WERI-Rb-1 (cell line): ENCODE data around the gene FSTL4.
A peak's percentile ranks its signal among the peaks of the same experiment; 100 is the strongest.

Source experiments
- DNase-seq: peaks from one replicate; pipeline ENCODE4 v3.0.0-alpha.2; 2020
- H3K27ac ChIP-seq: fragments of 250-450 bp; sonication (Bioruptor Pico); 2 replicates; pipeline ENCODE4 v1.5.1; 2020; ENCODE audit warnings: mild to moderate bottlenecking, moderate library complexity
- H3K27me3 ChIP-seq: fragments of 250-450 bp; sonication (Bioruptor Pico); 2 replicates; pipeline ENCODE4 v1.5.1; 2021; ENCODE audit warnings: mild to moderate bottlenecking, low read depth, moderate library complexity; ENCODE audit not compliant: insufficient read depth, severe bottlenecking
- H3K36me3 ChIP-seq: fragments of 250-450 bp; sonication (Bioruptor Pico); 2 replicates; pipeline ENCODE4 v1.5.1; 2020; ENCODE audit warnings: mild to moderate bottlenecking, moderate library complexity
- H3K4me3 ChIP-seq: 2 replicates; pipeline ENCODE4 v1.5.1; 2011; ENCODE audit warnings: low read depth, mild to moderate bottlenecking, control low read depth, low read length
- H3K9me3 ChIP-seq: fragments of 250-450 bp; sonication (Bioruptor Pico); 2 replicates; pipeline ENCODE4 v1.5.1; 2021; ENCODE audit warnings: mild to moderate bottlenecking, moderate library complexity; ENCODE audit not compliant: severe bottlenecking
- TF ChIP-seq, protein P1 (sequence below): IDR thresholded peaks from 2 replicates; pipeline ENCODE4 v1.5.1; 2011; ENCODE audit warnings: low read depth, mild to moderate bottlenecking, control low read depth, inconsistent platforms, low read length

The FSTL4 gene

GRCh38 chr5:133599044-133599443, 13.3 kb downstream of the FSTL4 start:
- DNase-seq, result no peak
- H3K27me3 ChIP-seq, result no peaks in the 10 kb centered on the region
- H3K27ac ChIP-seq, result no peak overlapping the region
- no peak overlapping the region for H3K4me3 ChIP-seq
- H3K9me3 ChIP-seq, result no peaks in the 10 kb centered on the region
- TF ChIP-seq, protein P1, sequence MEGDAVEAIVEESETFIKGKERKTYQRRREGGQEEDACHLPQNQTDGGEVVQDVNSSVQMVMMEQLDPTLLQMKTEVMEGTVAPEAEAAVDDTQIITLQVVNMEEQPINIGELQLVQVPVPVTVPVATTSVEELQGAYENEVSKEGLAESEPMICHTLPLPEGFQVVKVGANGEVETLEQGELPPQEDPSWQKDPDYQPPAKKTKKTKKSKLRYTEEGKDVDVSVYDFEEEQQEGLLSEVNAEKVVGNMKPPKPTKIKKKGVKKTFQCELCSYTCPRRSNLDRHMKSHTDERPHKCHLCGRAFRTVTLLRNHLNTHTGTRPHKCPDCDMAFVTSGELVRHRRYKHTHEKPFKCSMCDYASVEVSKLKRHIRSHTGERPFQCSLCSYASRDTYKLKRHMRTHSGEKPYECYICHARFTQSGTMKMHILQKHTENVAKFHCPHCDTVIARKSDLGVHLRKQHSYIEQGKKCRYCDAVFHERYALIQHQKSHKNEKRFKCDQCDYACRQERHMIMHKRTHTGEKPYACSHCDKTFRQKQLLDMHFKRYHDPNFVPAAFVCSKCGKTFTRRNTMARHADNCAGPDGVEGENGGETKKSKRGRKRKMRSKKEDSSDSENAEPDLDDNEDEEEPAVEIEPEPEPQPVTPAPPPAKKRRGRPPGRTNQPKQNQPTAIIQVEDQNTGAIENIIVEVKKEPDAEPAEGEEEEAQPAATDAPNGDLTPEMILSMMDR, result no peak
- H3K36me3 ChIP-seq, result peaks cover 4% of the 10 kb centered on the region; the same call in 1 of the 2 replicates

DNA sequence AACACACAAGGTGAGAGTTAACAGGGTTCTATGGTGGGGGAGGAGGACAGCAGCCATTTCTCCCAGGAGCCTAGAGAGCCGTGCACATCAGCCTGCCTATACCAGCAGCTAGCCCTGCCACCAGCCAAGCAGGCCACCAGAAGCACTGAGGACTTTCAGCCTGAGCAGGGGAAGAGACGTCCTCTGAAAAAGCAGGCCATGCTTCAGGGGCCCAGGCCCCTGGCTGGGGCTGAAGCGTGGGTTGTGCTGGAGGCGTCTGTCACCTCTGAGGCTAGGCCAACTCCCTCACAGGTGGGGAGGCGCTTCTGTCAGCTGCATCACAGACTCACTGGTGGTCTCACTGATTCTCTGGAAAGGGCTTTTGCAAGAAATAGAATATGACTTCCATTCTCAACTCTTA, 16.3 kb downstream of the FSTL4 start:
- Histone ChIP-seq H3K27me3 (no peaks in the 10 kb centered on the region), H3K4me3 (no peak overlapping the region), H3K9me3 (no peaks in the 10 kb centered on the region), H3K36me3 (no peaks in the 10 kb centered on the region), H3K27ac (no peak overlapping the region)
- TF ChIP-seq, protein P1, result no peak
- no peak for DNase-seq

DNA sequence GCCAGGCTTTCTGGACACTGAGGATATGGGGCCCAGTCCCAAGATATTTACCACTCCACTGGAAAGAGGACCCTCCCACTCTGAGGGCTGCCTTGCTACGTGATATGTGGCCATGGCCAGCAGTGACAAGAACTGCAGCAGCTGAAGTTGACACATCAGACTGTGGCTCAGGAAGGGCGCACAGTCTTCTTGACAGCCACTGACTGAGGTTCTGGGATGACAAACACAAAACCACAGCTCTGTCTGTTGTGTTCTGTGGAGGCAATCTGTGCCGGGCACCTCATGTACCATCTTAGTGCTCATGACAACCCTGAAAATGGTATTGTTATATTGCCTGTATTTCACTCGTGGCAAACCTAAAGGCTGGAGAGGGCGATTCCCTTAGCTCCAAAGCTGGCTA, 16.9 kb downstream of the FSTL4 start:
- Histone ChIP-seq H3K27me3 (no peaks in the 10 kb centered on the region), H3K36me3 (no peaks in the 10 kb centered on the region)

DNA sequence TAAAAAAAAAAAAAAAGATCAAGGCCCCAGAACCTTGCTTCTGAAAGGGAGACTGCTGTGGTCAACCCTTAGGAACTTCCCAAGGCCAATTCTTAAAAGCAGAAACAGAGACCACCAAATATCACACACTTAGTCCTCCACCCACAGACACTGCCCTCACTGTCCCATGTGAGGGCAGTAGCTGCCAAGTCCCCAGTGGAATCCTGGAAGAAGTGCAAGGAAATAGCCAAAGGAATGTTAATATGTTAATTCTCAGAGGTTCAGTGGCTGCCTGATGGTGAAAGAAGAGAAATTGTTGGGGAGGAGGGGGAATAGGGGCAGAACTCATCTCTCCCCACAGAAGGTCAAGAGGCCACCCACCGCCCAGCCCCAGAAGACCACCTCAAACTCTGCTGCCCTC, 23.1 kb downstream of the FSTL4 start:
- TF ChIP-seq, protein P1, result 0 out of 2 replicates have a peak, but pooled peaks have one; percentile 16
- Histone ChIP-seq H3K27me3 (no peaks in the 10 kb centered on the region), H3K4me3 (no peak overlapping the region), H3K27ac (no peak overlapping the region), H3K9me3 (no peaks in the 10 kb centered on the region), H3K36me3 (no peaks in the 10 kb centered on the region)
- DNase-seq, result no peak

More for the DNA sequence above, 16.9 kb downstream of the FSTL4 start:
- Histone ChIP-seq H3K27ac (no peak overlapping the region), H3K4me3 (no peak overlapping the region), H3K9me3 (no peaks in the 10 kb centered on the region)
- no peak for DNase-seq
- TF ChIP-seq, protein P1, result no peak

- TF ChIP-seq, protein P1, result no peak
Measured at GRCh38 chr5:133582971-133583370, 29.4 kb downstream of the FSTL4 start.

DNA sequence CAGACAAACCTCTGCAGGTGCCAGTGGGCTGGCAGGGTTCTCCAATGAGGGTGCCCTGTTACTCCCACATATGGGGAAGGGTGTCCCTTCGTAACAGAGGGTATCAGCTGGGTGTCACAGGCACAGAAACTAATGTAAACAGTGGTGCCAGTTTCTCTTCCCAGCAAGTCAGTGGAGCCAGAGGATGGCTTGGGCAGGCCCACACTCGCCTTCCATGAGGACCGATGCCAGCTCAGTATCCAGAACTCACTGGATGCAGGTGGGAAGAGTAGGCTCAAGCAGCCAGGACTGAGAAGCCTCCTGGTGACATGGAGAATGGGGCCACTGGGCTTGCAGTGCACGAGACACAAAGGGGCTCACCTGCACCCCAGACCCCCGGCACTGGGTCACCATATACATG, 30.4 kb downstream of the FSTL4 start:
- TF ChIP-seq, protein P1, result no peak
- DNase-seq, result no peak
- no peak overlapping the region for H3K4me3 ChIP-seq
- no peaks in the 10 kb centered on the region for H3K36me3 ChIP-seq
- no peaks in the 10 kb centered on the region for H3K27me3 ChIP-seq
- no peaks in the 10 kb centered on the region for H3K9me3 ChIP-seq
- no peak overlapping the region for H3K27ac ChIP-seq

More at GRCh38 chr5:133582971-133583370, 29.4 kb downstream of the FSTL4 start:
- Histone ChIP-seq H3K27ac (no peak overlapping the region), H3K27me3 (no peaks in the 10 kb centered on the region), H3K36me3 (no peaks in the 10 kb centered on the region), H3K4me3 (no peak overlapping the region), H3K9me3 (no peaks in the 10 kb centered on the region)
- DNase-seq, result no peak
